K562 (cell line): ENCODE data around the gene ZNF473.

Experiments
- NR2F6 ChIP-seq: fragments of 450-650 bp; formaldehyde crosslinking; IDR thresholded peaks from 2 replicates; pipeline ENCODE4 v1.4.0; 2020; ENCODE audit warnings: mild to moderate bottlenecking
- OTX1 ChIP-seq: fragments of 450-650 bp; formaldehyde crosslinking; IDR thresholded peaks from 2 replicates; pipeline ENCODE4 v1.4.0; 2022; ENCODE audit warnings: mild to moderate bottlenecking
- RBBP5 ChIP-seq: fragments of 200-600 bp; sonication (generic); IDR thresholded peaks from 2 replicates; pipeline ENCODE4 v1.6.1; 2012; ENCODE audit warnings: borderline replicate concordance, mild to moderate bottlenecking, low read length, control low read depth, inconsistent platforms; ENCODE audit not compliant: insufficient read depth, poor library complexity, severe bottlenecking
- ZFX ChIP-seq: sonication (generic); formaldehyde crosslinking; IDR thresholded peaks from 2 replicates; pipeline ENCODE4 v1.8.0; 2022; ENCODE audit warnings: mild to moderate bottlenecking, missing genetic modification reagents, moderate library complexity
- ZNF274 ChIP-seq: IDR thresholded peaks from 2 replicates; pipeline ENCODE4 v1.6.1; 2011; ENCODE audit warnings: low read depth, mild to moderate bottlenecking, low read length, moderate library complexity, borderline replicate concordance
- TF ChIP-seq, protein P1 (sequence below): fragments of 450-650 bp; IDR thresholded peaks from one replicate; pipeline ENCODE4 v1.6.1; 2018; ENCODE audit warnings: mild to moderate bottlenecking, moderate library complexity; ENCODE audit not compliant: partially characterized antibody
- TF ChIP-seq, protein P2 (sequence below): fragments of 450-650 bp; IDR thresholded peaks from 2 replicates; pipeline ENCODE4 v1.6.1; 2016; ENCODE audit warnings: antibody characterized with exemption

GRCh38 chr19:49978324-49978723, 47.5 kb upstream of the ZNF473 start:
- TF ChIP-seq ZFX (CRISPR knock-in tag), result no peak
- TF ChIP-seq, protein P1, sequence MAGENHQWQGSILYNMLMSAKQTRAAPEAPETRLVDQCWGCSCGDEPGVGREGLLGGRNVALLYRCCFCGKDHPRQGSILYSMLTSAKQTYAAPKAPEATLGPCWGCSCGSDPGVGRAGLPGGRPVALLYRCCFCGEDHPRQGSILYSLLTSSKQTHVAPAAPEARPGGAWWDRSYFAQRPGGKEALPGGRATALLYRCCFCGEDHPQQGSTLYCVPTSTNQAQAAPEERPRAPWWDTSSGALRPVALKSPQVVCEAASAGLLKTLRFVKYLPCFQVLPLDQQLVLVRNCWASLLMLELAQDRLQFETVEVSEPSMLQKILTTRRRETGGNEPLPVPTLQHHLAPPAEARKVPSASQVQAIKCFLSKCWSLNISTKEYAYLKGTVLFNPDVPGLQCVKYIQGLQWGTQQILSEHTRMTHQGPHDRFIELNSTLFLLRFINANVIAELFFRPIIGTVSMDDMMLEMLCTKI, result no peak
- no peak for TF ChIP-seq ZNF274
- TF ChIP-seq, protein P2, sequence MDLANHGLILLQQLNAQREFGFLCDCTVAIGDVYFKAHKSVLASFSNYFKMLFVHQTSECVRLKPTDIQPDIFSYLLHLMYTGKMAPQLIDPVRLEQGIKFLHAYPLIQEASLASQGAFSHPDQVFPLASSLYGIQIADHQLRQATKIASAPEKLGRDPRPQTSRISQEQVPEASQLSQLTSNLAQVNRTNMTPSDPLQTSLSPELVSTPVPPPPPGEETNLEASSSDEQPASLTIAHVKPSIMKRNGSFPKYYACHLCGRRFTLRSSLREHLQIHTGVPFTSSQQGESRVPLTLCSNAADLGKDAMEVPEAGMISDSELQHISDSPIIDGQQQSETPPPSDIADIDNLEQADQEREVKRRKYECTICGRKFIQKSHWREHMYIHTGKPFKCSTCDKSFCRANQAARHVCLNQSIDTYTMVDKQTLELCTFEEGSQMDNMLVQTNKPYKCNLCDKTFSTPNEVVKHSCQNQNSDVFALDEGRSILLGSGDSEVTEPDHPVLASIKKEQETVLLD, result no peak
- no peak for TF ChIP-seq OTX1
- TF ChIP-seq RBBP5, result no peak
- no peak for TF ChIP-seq NR2F6 (CRISPR knock-in tag)
